HL-60 (cell line): ENCODE data around the gene VASN.

Experiments
- GABPA ChIP-seq: IDR thresholded peaks from 2 replicates; pipeline ENCODE4 v1.6.1; 2012; ENCODE audit warnings: low read depth
- POLR2AphosphoS5 ChIP-seq: IDR thresholded peaks from 2 replicates; pipeline ENCODE4 v1.6.1; 2012; ENCODE audit warnings: low read depth
- SPI1 ChIP-seq: IDR thresholded peaks from 2 replicates; pipeline ENCODE4 v1.6.1; 2012; ENCODE audit warnings: low read depth, mild to moderate bottlenecking, borderline replicate concordance
- TF ChIP-seq, protein P1 (sequence below): IDR thresholded peaks from 2 replicates; pipeline ENCODE4 v1.6.1; 2012; ENCODE audit warnings: low read depth; ENCODE audit not compliant: insufficient replicate concordance
- TF ChIP-seq, protein P2 (sequence below): IDR thresholded peaks from one replicate; pipeline ENCODE4 v1.5.1; 2011; ENCODE audit warnings: low read length, control low read depth, inconsistent platforms; ENCODE audit not compliant: insufficient read depth

DNA sequence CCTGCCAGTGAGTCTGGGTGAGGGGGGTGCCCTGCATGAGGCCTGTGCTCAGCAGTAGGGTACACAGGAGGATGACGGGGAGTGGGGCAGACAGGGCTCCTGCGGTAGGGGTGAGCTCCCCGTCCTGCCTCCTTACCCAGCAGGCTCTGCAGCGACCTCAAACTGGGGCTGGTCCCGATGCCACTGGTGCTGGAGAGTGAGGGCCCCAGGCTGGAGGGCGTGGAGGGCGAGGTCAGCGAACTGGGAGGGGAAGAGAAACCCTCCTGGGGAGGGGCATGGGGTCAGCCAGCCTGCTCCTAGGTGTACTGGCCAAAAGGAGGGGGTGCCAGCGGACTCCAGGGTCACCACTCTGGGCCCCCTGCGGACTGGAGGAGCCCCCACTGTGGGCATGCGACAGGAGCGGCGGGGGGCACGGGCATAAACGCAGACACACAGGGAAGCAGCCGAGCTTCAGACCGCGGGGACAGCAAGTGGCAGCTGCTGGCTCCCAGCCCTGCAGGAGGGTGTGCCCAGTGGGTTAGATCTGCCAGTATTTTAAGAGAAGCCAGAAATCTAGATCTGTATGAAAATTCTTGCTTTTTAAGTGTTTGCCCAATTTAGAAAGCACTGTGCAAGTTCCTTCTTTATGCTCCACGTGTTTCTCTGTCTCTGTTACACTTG is 9.0 kb upstream of the VASN start:
- TF ChIP-seq, protein P1, sequence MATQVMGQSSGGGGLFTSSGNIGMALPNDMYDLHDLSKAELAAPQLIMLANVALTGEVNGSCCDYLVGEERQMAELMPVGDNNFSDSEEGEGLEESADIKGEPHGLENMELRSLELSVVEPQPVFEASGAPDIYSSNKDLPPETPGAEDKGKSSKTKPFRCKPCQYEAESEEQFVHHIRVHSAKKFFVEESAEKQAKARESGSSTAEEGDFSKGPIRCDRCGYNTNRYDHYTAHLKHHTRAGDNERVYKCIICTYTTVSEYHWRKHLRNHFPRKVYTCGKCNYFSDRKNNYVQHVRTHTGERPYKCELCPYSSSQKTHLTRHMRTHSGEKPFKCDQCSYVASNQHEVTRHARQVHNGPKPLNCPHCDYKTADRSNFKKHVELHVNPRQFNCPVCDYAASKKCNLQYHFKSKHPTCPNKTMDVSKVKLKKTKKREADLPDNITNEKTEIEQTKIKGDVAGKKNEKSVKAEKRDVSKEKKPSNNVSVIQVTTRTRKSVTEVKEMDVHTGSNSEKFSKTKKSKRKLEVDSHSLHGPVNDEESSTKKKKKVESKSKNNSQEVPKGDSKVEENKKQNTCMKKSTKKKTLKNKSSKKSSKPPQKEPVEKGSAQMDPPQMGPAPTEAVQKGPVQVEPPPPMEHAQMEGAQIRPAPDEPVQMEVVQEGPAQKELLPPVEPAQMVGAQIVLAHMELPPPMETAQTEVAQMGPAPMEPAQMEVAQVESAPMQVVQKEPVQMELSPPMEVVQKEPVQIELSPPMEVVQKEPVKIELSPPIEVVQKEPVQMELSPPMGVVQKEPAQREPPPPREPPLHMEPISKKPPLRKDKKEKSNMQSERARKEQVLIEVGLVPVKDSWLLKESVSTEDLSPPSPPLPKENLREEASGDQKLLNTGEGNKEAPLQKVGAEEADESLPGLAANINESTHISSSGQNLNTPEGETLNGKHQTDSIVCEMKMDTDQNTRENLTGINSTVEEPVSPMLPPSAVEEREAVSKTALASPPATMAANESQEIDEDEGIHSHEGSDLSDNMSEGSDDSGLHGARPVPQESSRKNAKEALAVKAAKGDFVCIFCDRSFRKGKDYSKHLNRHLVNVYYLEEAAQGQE = no peak
- TF ChIP-seq, protein P2, sequence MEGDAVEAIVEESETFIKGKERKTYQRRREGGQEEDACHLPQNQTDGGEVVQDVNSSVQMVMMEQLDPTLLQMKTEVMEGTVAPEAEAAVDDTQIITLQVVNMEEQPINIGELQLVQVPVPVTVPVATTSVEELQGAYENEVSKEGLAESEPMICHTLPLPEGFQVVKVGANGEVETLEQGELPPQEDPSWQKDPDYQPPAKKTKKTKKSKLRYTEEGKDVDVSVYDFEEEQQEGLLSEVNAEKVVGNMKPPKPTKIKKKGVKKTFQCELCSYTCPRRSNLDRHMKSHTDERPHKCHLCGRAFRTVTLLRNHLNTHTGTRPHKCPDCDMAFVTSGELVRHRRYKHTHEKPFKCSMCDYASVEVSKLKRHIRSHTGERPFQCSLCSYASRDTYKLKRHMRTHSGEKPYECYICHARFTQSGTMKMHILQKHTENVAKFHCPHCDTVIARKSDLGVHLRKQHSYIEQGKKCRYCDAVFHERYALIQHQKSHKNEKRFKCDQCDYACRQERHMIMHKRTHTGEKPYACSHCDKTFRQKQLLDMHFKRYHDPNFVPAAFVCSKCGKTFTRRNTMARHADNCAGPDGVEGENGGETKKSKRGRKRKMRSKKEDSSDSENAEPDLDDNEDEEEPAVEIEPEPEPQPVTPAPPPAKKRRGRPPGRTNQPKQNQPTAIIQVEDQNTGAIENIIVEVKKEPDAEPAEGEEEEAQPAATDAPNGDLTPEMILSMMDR = no peak
- TF ChIP-seq GABPA = no peak
- no peak for TF ChIP-seq POLR2AphosphoS5
- TF ChIP-seq SPI1 = no peak
